K562 (cell line): ENCODE measurements around the gene IRX1. TPM values are rescaled to one million over a fixed set of nuclear protein-coding genes. Genes with fewer than 3 reads are reported as not detected.
A peak's percentile ranks its signal among the peaks of the same experiment; 100 is the strongest.

Experiments used
- ATAC-seq: fragments of 200-7000 bp; cut with Tn5 transposase; 3 replicates; pipeline ENCODE4 v1.9.1; 2020; ENCODE audit warnings: moderate library complexity
- BruUV-seq: library from RNA; stranded (reverse); fragments of 400-500 nt; replicated peaks from 2 replicates; lab custom pipeline; 2021; lab: Mats Ljungman, UMichigan
- CTCF ChIA-PET: fragments of 300-600 bp; formaldehyde crosslinking; extraction: SDS; loops from one replicate; lab custom pipeline; 2021; ENCODE audit warnings: low intra/inter-chr PET ratio; lab: Yijun Ruan, JAX
- POLR2A ChIA-PET: fragments of 300-600, 350-650 bp; sonication (Branson Sonifier 250); formaldehyde crosslinking; extraction: SDS; loops from one replicate; lab custom pipeline; 2021; ENCODE audit warnings: antibody characterized with exemption, inconsistent platforms; lab: Yijun Ruan, JAX
- DNase-seq, 4 experiments: peaks; one replicate each; pipeline versions ENCODE4 v3.0.0 to v3.0.0-alpha.2; 2011 to 2018; ENCODE audit warnings: low spot score in 3 of 4, mixed read lengths in 3 of 4; ENCODE audit errors: extremely low read depth in 1 of 4
- FAIRE-seq: peaks from 2 replicates; lab custom pipeline; 2011; peaks lifted over from hg19 to GRCh38; lab: Jason Lieb, UNC
- H2AFZ ChIP-seq: 2 replicates; pipeline ENCODE4 v1.6.0; 2011; ENCODE audit warnings: low read depth, low read length, control low read depth, inconsistent platforms
- H3K27ac ChIP-seq: fragments of 200-600 bp; 3 replicates; pipeline ENCODE4 v1.8.0; 2011; ENCODE audit warnings: low read depth, mild to moderate bottlenecking, control low read depth, inconsistent platforms, low read length, moderate library complexity, mixed read lengths; ENCODE audit errors: extremely low read depth
- H3K27me3 ChIP-seq, 2 experiments: fragments of 300-600 bp in 1 of 2; 2 replicates in 1 of 2; 3 replicates in 1 of 2; pipeline versions ENCODE4 v1.6.0 to v1.8.0; 2011; ENCODE audit warnings: inconsistent platforms in 2 of 2, low read length in 2 of 2, mild to moderate bottlenecking in 1 of 2, mixed read lengths in 1 of 2, moderate library complexity in 1 of 2; ENCODE audit not compliant: control insufficient read depth in 2 of 2, insufficient read depth in 2 of 2
- H3K36me3 ChIP-seq: fragments of 300-600 bp; 3 replicates; pipeline ENCODE4 v1.8.0; 2011; ENCODE audit warnings: mild to moderate bottlenecking, low read length, inconsistent platforms; ENCODE audit not compliant: control insufficient read depth, insufficient read depth
- H3K4me1 ChIP-seq, 2 experiments: fragments of 200-600 bp in 1 of 2; replicated peaks in 1 of 2; 2 replicates in 1 of 2; 3 replicates in 1 of 2; pipeline versions ENCODE4 v1.5.1 to v1.8.0; 2011; ENCODE audit warnings: inconsistent platforms in 2 of 2, low read length in 2 of 2, mild to moderate bottlenecking in 1 of 2, mixed read lengths in 1 of 2, moderate library complexity in 1 of 2; ENCODE audit not compliant: control insufficient read depth in 2 of 2, insufficient read depth in 2 of 2
- H3K4me2 ChIP-seq: 2 replicates; pipeline ENCODE4 v1.6.1; 2011; ENCODE audit warnings: low read length, control low read depth, inconsistent platforms, mixed read lengths; ENCODE audit not compliant: insufficient read depth
- H3K4me3 ChIP-seq: fragments of 200-600 bp; sonication (generic), shearing (Covaris generic); 2 replicates; pipeline ENCODE4 v1.5.1; 2016; ENCODE audit warnings: control low read depth, inconsistent platforms
- H3K79me2 ChIP-seq: fragments of 200-600 bp; 3 replicates; pipeline ENCODE4 v1.8.0; 2011; ENCODE audit warnings: low read length, inconsistent platforms; ENCODE audit not compliant: control insufficient read depth, insufficient read depth
- H3K9ac ChIP-seq, 2 experiments: 2 replicates each; pipeline versions ENCODE4 v1.6.0 to v1.6.1; 2011; ENCODE audit warnings: low read depth in 2 of 2, low read length in 2 of 2, control low read depth in 1 of 2, inconsistent platforms in 1 of 2, mild to moderate bottlenecking in 1 of 2, mixed read lengths in 1 of 2; ENCODE audit not compliant: insufficient read depth in 1 of 2
- H3K9me1 ChIP-seq: one replicate; pipeline ENCODE4 v1.6.0; 2011; ENCODE audit warnings: inconsistent platforms, mild to moderate bottlenecking, low read length, moderate library complexity; ENCODE audit not compliant: control insufficient read depth, insufficient read depth
- H3K9me3 ChIP-seq: replicated peaks from 2 replicates; pipeline ENCODE4 v1.5.1; 2011; ENCODE audit warnings: low read depth, low read length, inconsistent platforms; ENCODE audit not compliant: control insufficient read depth, insufficient read depth
- H4K20me1 ChIP-seq: replicated peaks from 2 replicates; pipeline ENCODE4 v1.6.1; 2011; ENCODE audit warnings: low read length, inconsistent platforms, mixed read lengths; ENCODE audit not compliant: control insufficient read depth, insufficient read depth
- CEBPG ChIP-seq, 3 experiments: fragments of 200-800 bp in 1 of 3; sonication (Bioruptor generic) in 1 of 3; sonication (generic) in 1 of 3; formaldehyde crosslinking in 1 of 3; IDR thresholded peaks in 2 of 3; conservative IDR thresholded peaks in 1 of 3; 2 replicates each; pipeline versions ENCODE4 v1.6.1 to v1.8.0; 2016 to 2022; ENCODE audit warnings: missing compliant biosample characterization in 2 of 3, missing genetic modification characterization in 2 of 3, mild to moderate bottlenecking in 1 of 3, missing genetic modification reagents in 1 of 3
- GABPA ChIP-seq: fragments of 200-800 bp; sonication (Bioruptor generic); conservative IDR thresholded peaks from 2 replicates; pipeline ENCODE4 v1.6.1; 2016; ENCODE audit warnings: low read depth, missing genetic modification characterization, missing compliant biosample characterization
- L3MBTL2 ChIP-seq: fragments of 450-650 bp; IDR thresholded peaks from 2 replicates; pipeline ENCODE4 v1.6.1; 2016; ENCODE audit warnings: mild to moderate bottlenecking, moderate library complexity
- MYC ChIP-seq, 2 experiments: fragments of 250-450 bp in 1 of 2; sonication (Bioruptor Pico) in 1 of 2; IDR thresholded peaks; 2 replicates each; pipeline versions ENCODE4 v1.5.1 to v1.6.1; 2012 to 2021; ENCODE audit warnings: low read depth in 2 of 2, borderline replicate concordance in 1 of 2, improper control_type of control experiment in 1 of 2, low read length in 1 of 2, mild to moderate bottlenecking in 1 of 2, moderate library complexity in 1 of 2
- ZNF124 ChIP-seq: sonication (generic); formaldehyde crosslinking; IDR thresholded peaks from 2 replicates; pipeline ENCODE4 v1.8.1; 2022; ENCODE audit warnings: missing genetic modification reagents
- WGBS: fragments of 100-300 bp; shearing (Covaris generic); methylation state at CpG from one replicate; pipeline ENCODE4 v1.1.6; 2016; ENCODE audit warnings: low coverage, mixed read lengths; ENCODE audit not compliant: insufficient coverage; ENCODE audit errors: missing lambda C conversion rate; 5-methylcytosine and 5-hydroxymethylcytosine counted together
- in situ Hi-C: fragments of 300-500 bp; cut with MboI; formaldehyde crosslinking; loops from 4 replicates; pipeline ENCODE4 v1.15.0; 2018; ENCODE audit warnings: inconsistent platforms, mixed read lengths
- intact Hi-C: fragments of 100-400 bp; cut with micrococcal nuclease; formaldehyde crosslinking; loops from 2 replicates; pipeline ENCODE4 v1.14.2; 2022
- polyA plus RNA-seq, 8 experiments: library from polyadenylated mRNA; depleted of rRNA in 4 of 8; stranded (reverse) in 5 of 8; unstranded in 3 of 8; fragments of >200 nt; fragmentation: Nextera tagmentation in 2 of 8; fragmentation: Illumina TruSeq in 1 of 8; extraction: Ambion mirVana in 2 of 8; extraction: Trizol in 1 of 8; gene quantifications; 2 replicates each; pipeline versions ENCODE4 v1.2.1 to v1.2.3, GENCODE V29; 2011 to 2014; ENCODE audit warnings: inconsistent platforms in 1 of 8, missing spikeins in 1 of 8
- total RNA-seq, 7 experiments: library from RNA; depleted of rRNA in 6 of 7; stranded (reverse); fragments of >200 nt in 6 of 7; fragmentation: Illumina TruSeq in 2 of 7; extraction: Trizol in 2 of 7; gene quantifications; 2 replicates each; pipeline versions ENCODE4 v1.2.1 to v1.2.3, GENCODE V29; 2011 to 2021; ENCODE audit warnings: low replicate concordance in 1 of 7
- TF ChIP-seq, protein P1 (sequence below): fragments of 250-450 bp; sonication (Bioruptor Pico); IDR thresholded peaks from 2 replicates; pipeline ENCODE4 v1.5.1; 2021; ENCODE audit warnings: mild to moderate bottlenecking
- TF ChIP-seq, protein P2 (sequence below), 2 experiments: fragments of 450-650 bp in 1 of 2; sonication (generic) in 1 of 2; formaldehyde crosslinking in 1 of 2; IDR thresholded peaks in 1 of 2; conservative IDR thresholded peaks in 1 of 2; 2 replicates each; pipeline versions ENCODE4 v1.6.1 to v1.8.1; 2016 to 2023; ENCODE audit warnings: mild to moderate bottlenecking in 2 of 2, moderate library complexity in 2 of 2, inconsistent platforms in 1 of 2, missing genetic modification reagents in 1 of 2
- TF ChIP-seq, protein P3 (sequence below): fragments of 450-650 bp; formaldehyde crosslinking; IDR thresholded peaks from 2 replicates; pipeline ENCODE4 v1.4.0; 2022; ENCODE audit warnings: mild to moderate bottlenecking, moderate library complexity

IRX1 gene
- total and polyA plus RNA-seq, 9 of the 15 experiments (the other 6 are each of a cell fraction or from before 2014, with no cell fraction given): not detected

DNA sequence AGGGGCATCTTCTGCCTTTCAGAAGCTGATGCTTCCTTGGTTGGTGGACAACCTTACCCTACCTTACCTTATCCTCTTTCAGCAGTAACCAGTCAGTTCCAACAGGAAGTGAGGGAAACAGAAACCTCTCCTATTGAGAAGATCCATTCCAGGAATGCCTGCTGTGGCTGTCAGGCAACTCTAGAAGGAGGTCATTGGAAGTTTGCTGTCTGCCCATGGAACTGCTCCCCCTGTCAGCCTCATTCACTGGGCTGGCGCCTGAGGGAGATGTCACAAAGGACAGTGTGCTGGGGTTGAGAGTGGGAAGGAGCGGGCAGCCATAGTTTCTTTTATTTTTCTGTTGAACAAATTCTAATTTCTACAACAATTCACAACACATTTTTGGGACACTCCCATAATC, 54.7 kb downstream of the IRX1 start (continued):
- TF ChIP-seq, protein P1, sequence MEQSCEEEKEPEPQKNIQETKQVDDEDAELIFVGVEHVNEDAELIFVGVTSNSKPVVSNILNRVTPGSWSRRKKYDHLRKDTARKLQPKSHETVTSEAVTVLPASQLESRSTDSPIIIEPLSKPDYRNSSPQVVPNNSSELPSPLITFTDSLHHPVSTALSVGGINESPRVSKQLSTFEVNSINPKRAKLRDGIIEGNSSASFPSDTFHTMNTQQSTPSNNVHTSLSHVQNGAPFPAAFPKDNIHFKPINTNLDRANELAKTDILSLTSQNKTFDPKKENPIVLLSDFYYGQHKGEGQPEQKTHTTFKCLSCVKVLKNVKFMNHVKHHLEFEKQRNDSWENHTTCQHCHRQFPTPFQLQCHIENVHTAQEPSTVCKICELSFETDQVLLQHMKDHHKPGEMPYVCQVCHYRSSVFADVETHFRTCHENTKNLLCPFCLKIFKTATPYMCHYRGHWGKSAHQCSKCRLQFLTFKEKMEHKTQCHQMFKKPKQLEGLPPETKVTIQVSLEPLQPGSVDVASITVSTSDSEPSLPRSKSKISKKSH (CRISPR knock-in tag): no peak
- no peak for TF ChIP-seq ZNF124 (CRISPR knock-in tag)
- TF ChIP-seq, all 486 proteins: peak for 0

DNA sequence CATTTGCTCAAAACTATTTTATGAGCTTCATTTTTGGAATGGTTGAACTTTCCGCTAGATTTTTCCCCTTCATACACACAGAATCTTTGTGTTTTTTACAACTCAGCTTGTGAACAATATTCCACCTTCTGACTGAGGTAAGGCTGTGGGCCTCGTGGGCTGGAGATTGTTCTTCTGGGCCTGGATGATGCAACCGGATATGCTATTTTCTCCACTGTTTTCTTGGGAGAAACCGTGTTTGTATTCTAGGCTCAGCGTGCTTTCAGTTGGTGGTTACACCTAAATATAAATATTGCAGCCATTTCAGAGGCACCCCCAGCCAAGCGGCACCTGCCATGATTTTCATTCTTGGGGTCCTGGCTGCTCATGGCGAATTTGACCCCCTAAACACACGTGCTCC, 55.2 kb downstream of the IRX1 start:
- H3K27ac ChIP-seq: no peak overlapping the region
- H3K9me1 ChIP-seq: no peaks in the 10 kb centered on the region
- no peak overlapping the region for H3K4me2 ChIP-seq
- no peak overlapping the region for H3K4me3 ChIP-seq
- CTCF ChIA-PET: no interaction called here
- H4K20me1 ChIP-seq: no peaks in the 10 kb centered on the region
- no peaks in the 10 kb centered on the region for H3K4me1 ChIP-seq
- no peak for ATAC-seq
- H3K9ac ChIP-seq: no peak overlapping the region
- 2% methylated on average over 8 of the region's 8 CpGs for WGBS
- no peak for DNase-seq
- H3K27me3 ChIP-seq: no peaks in the 10 kb centered on the region; a peak in 1 of 5 replicates
- POLR2A ChIA-PET: no interaction called here
- no peak for FAIRE-seq
- H3K36me3 ChIP-seq: no peaks in the 10 kb centered on the region
- no peaks in the 10 kb centered on the region for H3K79me2 ChIP-seq
- intact Hi-C loops: no loop called here
- H2AFZ ChIP-seq: no peak overlapping the region
- H3K9me3 ChIP-seq: no peaks in the 10 kb centered on the region
- in situ Hi-C loops: no loop called here
- no TSS peak for BruUV-seq
- TF ChIP-seq L3MBTL2: peak; percentile 65
- TF ChIP-seq CEBPG (CRISPR knock-in tag; IDR thresholded peaks at IDR 0.05): no peak
- TF ChIP-seq CEBPG (tag; conservative IDR thresholded peaks at IDR 0.05 in 1 of 2, IDR thresholded peaks at IDR 0.05 in 1 of 2): peak; percentile 38 to 70; a peak in 2 of 4 replicates
- TF ChIP-seq, protein P2, sequence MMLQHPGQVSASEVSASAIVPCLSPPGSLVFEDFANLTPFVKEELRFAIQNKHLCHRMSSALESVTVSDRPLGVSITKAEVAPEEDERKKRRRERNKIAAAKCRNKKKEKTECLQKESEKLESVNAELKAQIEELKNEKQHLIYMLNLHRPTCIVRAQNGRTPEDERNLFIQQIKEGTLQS (IDR thresholded peaks at IDR 0.05): peak; percentile 63
- TF ChIP-seq, protein P2 (CRISPR knock-in tag; conservative IDR thresholded peaks at IDR 0.05): no peak
- peak; percentile 53 for TF ChIP-seq GABPA (tag)
- TF ChIP-seq MYC (IDR thresholded peaks at IDR 0.05; ENCODE audit: low read depth, low read length): 0 out of 2 replicates have a peak, but pooled peaks have one; percentile 26
- no peak for TF ChIP-seq MYC (CRISPR knock-in tag; IDR thresholded peaks at IDR 0.05; ENCODE audit: borderline replicate concordance, low read depth)
- TF ChIP-seq, protein P3, sequence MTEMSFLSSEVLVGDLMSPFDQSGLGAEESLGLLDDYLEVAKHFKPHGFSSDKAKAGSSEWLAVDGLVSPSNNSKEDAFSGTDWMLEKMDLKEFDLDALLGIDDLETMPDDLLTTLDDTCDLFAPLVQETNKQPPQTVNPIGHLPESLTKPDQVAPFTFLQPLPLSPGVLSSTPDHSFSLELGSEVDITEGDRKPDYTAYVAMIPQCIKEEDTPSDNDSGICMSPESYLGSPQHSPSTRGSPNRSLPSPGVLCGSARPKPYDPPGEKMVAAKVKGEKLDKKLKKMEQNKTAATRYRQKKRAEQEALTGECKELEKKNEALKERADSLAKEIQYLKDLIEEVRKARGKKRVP (CRISPR knock-in tag): peak; percentile 62; the same call in 1 of the 2 replicates
